HEK293T (cell line): ENCODE measurements around the gene OCEL1.

ENCODE experiments used
- BHLHE40 ChIP-seq: fragments of 450-650 bp; IDR thresholded peaks from 2 replicates; pipeline ENCODE4 v1.6.1; 2016; ENCODE audit warnings: mild to moderate bottlenecking, moderate library complexity, borderline replicate concordance
- CTBP1 ChIP-seq: fragments of 450-650 bp; IDR thresholded peaks from 2 replicates; pipeline ENCODE4 v1.6.1; 2016; ENCODE audit warnings: borderline replicate concordance
- ELF4 ChIP-seq: fragments of 450-650 bp; IDR thresholded peaks from 2 replicates; pipeline ENCODE4 v1.6.1; 2017; ENCODE audit warnings: antibody characterized with exemption
- FOXK2 ChIP-seq: fragments of 450-650 bp; IDR thresholded peaks from 2 replicates; pipeline ENCODE4 v1.6.1; 2016; ENCODE audit warnings: mild to moderate bottlenecking
- FOXM1 ChIP-seq: fragments of 450-650 bp; IDR thresholded peaks from 2 replicates; pipeline ENCODE4 v1.6.1; 2017; ENCODE audit warnings: mild to moderate bottlenecking, borderline replicate concordance
- L3MBTL2 ChIP-seq: fragments of 450-650 bp; conservative IDR thresholded peaks from 2 replicates; pipeline ENCODE4 v1.6.1; 2016; ENCODE audit warnings: mild to moderate bottlenecking
- LEF1 ChIP-seq: fragments of 450-650 bp; IDR thresholded peaks from 2 replicates; pipeline ENCODE4 v1.6.1; 2017; ENCODE audit warnings: mild to moderate bottlenecking, borderline replicate concordance
- NFRKB ChIP-seq: fragments of 450-650 bp; IDR thresholded peaks from 2 replicates; pipeline ENCODE4 v1.6.1; 2016; ENCODE audit warnings: mild to moderate bottlenecking, moderate library complexity
- PKNOX1 ChIP-seq: fragments of 450-650 bp; IDR thresholded peaks from 2 replicates; pipeline ENCODE4 v1.6.1; 2016
- SP1 ChIP-seq: fragments of 450-650 bp; IDR thresholded peaks from 2 replicates; pipeline ENCODE4 v1.6.1; 2017
- SUZ12 ChIP-seq: fragments of 450-650 bp; IDR thresholded peaks from 2 replicates; pipeline ENCODE4 v1.6.1; 2016; ENCODE audit warnings: mild to moderate bottlenecking
- TARDBP ChIP-seq: fragments of 450-650 bp; IDR thresholded peaks from 2 replicates; pipeline ENCODE4 v1.6.1; 2016
- ZNF384 ChIP-seq: fragments of 450-650 bp; IDR thresholded peaks from 2 replicates; pipeline ENCODE4 v1.6.1; 2016

DNA sequence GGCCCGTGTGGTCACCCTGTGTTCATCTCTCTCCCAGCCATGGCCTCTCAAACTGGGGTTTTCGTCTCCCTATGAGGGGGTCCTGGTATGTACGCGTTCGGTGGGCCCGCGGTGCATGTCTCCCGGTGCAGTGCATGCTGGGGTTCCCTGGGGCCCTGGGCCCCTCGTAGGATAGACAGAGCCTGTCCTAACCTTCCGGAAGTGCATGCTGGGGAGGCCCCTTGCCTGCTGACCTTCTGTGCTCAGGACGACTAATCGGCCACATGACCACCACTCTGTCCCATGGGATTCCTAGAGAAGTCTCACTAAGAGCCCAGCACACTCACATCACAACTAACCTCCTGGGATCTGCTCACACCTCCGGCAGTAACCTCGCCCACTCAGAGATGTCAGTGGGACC lies 15.7 kb upstream of the OCEL1 start:
- no peak for TF ChIP-seq SP1
- TF ChIP-seq L3MBTL2 = no peak
- no peak for TF ChIP-seq ZNF384
- TF ChIP-seq BHLHE40 = no peak
- no peak for TF ChIP-seq LEF1
- TF ChIP-seq FOXM1 = no peak
- no peak for TF ChIP-seq TARDBP
- no peak for TF ChIP-seq CTBP1
- no peak for TF ChIP-seq FOXK2
- TF ChIP-seq PKNOX1 = no peak
- no peak for TF ChIP-seq SUZ12
- no peak for TF ChIP-seq ELF4
- no peak for TF ChIP-seq NFRKB
